Breast epithelium (tissue), 3 donors: Measurements from ENCODE around the gene NAB1.

Source experiments
- POLR2A ChIP-seq: fragments of 450-650 bp; IDR thresholded peaks from one replicate; pipeline ENCODE4 v1.6.1; 2016; ENCODE audit warnings: antibody characterized with exemption, mild to moderate bottlenecking, moderate library complexity
- TF ChIP-seq, protein P1 (sequence below), 3 donors: fragments of 450-650 bp; IDR thresholded peaks; one replicate each; pipeline ENCODE4 v1.5.1; 2016 to 2017; ENCODE audit warnings: antibody characterized with exemption in 3 of 3, mild to moderate bottlenecking in 3 of 3, moderate library complexity in 3 of 3

GRCh38 chr2:190640117-190640516 is 8.8 kb upstream of the NAB1 start:
- TF ChIP-seq, protein P1, sequence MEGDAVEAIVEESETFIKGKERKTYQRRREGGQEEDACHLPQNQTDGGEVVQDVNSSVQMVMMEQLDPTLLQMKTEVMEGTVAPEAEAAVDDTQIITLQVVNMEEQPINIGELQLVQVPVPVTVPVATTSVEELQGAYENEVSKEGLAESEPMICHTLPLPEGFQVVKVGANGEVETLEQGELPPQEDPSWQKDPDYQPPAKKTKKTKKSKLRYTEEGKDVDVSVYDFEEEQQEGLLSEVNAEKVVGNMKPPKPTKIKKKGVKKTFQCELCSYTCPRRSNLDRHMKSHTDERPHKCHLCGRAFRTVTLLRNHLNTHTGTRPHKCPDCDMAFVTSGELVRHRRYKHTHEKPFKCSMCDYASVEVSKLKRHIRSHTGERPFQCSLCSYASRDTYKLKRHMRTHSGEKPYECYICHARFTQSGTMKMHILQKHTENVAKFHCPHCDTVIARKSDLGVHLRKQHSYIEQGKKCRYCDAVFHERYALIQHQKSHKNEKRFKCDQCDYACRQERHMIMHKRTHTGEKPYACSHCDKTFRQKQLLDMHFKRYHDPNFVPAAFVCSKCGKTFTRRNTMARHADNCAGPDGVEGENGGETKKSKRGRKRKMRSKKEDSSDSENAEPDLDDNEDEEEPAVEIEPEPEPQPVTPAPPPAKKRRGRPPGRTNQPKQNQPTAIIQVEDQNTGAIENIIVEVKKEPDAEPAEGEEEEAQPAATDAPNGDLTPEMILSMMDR (IDR thresholded peaks at IDR 0.05): no peak
- no peak for TF ChIP-seq POLR2A
